Activated B cell treated with CpG ODN at 0.5 μM for 24 hours (primary cell): ENCODE data around the gene NRG3. TPM values are rescaled to one million over a fixed set of nuclear protein-coding genes. Genes with fewer than 3 reads are reported as not detected.

Source experiments
- ATAC-seq: fragments of 200-7000 bp; cut with Tn5 transposase; one replicate; pipeline ENCODE4 v1.10.0; 2021; ENCODE audit warnings: low read depth, mild to moderate bottlenecking, moderate library complexity
- CTCF ChIA-PET: fragments of 350-600 bp; sonication (Branson Sonifier 250); formaldehyde crosslinking; loops from one replicate; lab custom pipeline; 2021; ENCODE audit warnings: antibody characterized with exemption; lab: Charles Lee
- POLR2A ChIA-PET: fragments of 350-600 bp; sonication (Branson Sonifier 250); formaldehyde crosslinking; loops from one replicate; lab custom pipeline; 2021; ENCODE audit warnings: antibody characterized with exemption; lab: Charles Lee
- DNase-seq: peaks from one replicate; pipeline ENCODE4 v3.0.0; 2022
- H3K27ac Mint-ChIP-seq: one replicate; pipeline ENCODE4 v1.8.0; 2020; ENCODE audit warnings: mixed read lengths
- H3K27me3 Mint-ChIP-seq: one replicate; pipeline ENCODE4 v1.8.0; 2021; ENCODE audit warnings: mixed read lengths
- H3K36me3 Mint-ChIP-seq: one replicate; pipeline ENCODE4 v1.8.0; 2021; ENCODE audit warnings: low read depth, mixed read lengths
- H3K4me1 Mint-ChIP-seq: one replicate; pipeline ENCODE4 v1.8.0; 2021; ENCODE audit warnings: mixed read lengths
- H3K4me3 Mint-ChIP-seq: one replicate; pipeline ENCODE4 v1.8.0; 2020; ENCODE audit warnings: mild to moderate bottlenecking, mixed read lengths
- H3K9me3 Mint-ChIP-seq: one replicate; pipeline ENCODE4 v1.8.0; 2020; ENCODE audit warnings: mixed read lengths
- intact Hi-C: fragments of 100-400 bp; cut with micrococcal nuclease; formaldehyde crosslinking; loops from one replicate; pipeline ENCODE4 v1.15.1; 2024
- total RNA-seq: library from RNA; stranded (reverse); gene quantifications from 2 replicates; pipeline ENCODE4 v1.2.3, GENCODE V29; 2022
- TF ChIP-seq, protein P1 (sequence below): fragments of 200-600 bp; IDR thresholded peaks from one replicate; pipeline ENCODE4 v1.8.0; 2022; ENCODE audit warnings: antibody characterized with exemption, mild to moderate bottlenecking

The NRG3 gene
- total RNA-seq, 1 donor from 2014 or later = not detected

- CTCF ChIA-PET = no interaction called here
- H3K4me1 Mint-ChIP-seq = no peaks in the 10 kb centered on the region
- intact Hi-C loops = loop anchor here (5.0 kb wide), 2 partner anchors 44 to 1061 kb away; no protein-coding TSS in a partner anchor
- no peaks in the 10 kb centered on the region for H3K36me3 Mint-ChIP-seq
- ATAC-seq (no peak), DNase-seq (no peak)
- TF ChIP-seq, protein P1, sequence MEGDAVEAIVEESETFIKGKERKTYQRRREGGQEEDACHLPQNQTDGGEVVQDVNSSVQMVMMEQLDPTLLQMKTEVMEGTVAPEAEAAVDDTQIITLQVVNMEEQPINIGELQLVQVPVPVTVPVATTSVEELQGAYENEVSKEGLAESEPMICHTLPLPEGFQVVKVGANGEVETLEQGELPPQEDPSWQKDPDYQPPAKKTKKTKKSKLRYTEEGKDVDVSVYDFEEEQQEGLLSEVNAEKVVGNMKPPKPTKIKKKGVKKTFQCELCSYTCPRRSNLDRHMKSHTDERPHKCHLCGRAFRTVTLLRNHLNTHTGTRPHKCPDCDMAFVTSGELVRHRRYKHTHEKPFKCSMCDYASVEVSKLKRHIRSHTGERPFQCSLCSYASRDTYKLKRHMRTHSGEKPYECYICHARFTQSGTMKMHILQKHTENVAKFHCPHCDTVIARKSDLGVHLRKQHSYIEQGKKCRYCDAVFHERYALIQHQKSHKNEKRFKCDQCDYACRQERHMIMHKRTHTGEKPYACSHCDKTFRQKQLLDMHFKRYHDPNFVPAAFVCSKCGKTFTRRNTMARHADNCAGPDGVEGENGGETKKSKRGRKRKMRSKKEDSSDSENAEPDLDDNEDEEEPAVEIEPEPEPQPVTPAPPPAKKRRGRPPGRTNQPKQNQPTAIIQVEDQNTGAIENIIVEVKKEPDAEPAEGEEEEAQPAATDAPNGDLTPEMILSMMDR = no peak
- H3K27me3 Mint-ChIP-seq = no peaks in the 10 kb centered on the region
- peaks cover 6% of the 10 kb centered on the region for H3K9me3 Mint-ChIP-seq
- POLR2A ChIA-PET = no interaction called here
- H3K4me3 Mint-ChIP-seq = no peak overlapping the region
- H3K27ac Mint-ChIP-seq = no peak overlapping the region
These were observed 936.6 kb downstream of the NRG3 start for GRCh38 chr10:82811621-82812020.

DNA sequence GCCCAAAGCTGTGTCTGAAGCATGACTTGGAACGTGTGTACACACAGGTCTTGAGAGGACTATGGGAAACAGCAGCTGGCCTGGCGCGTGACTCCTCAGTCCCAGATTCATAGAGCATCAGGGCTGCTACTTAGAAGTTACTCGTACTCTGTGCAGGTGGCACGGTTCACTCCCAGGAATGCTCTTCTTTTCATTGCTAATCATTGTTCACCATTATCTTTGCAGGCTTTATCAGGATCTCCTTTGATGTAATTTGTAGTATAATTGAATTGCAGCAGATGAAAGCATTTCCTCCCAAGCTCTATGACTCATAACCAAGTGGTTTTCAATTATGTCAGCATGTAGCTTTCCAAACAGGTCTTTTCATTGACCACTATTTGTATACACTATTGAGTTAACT lies 938.9 kb downstream of the NRG3 start:
- ChIA-PET POLR2A (no interaction called here), CTCF (no interaction called here)
- Mint-ChIP-seq H3K27ac (no peak overlapping the region), H3K9me3 (peaks cover 6% of the 10 kb centered on the region), H3K4me3 (no peak overlapping the region), H3K36me3 (no peaks in the 10 kb centered on the region), H3K4me1 (no peaks in the 10 kb centered on the region), H3K27me3 (no peaks in the 10 kb centered on the region)
- TF ChIP-seq, protein P1 = no peak
- intact Hi-C loops = loop anchor here (5.0 kb wide), 2 partner anchors 47 to 1058 kb away; no protein-coding TSS in a partner anchor
- no peak for DNase-seq
- no peak for ATAC-seq

DNA sequence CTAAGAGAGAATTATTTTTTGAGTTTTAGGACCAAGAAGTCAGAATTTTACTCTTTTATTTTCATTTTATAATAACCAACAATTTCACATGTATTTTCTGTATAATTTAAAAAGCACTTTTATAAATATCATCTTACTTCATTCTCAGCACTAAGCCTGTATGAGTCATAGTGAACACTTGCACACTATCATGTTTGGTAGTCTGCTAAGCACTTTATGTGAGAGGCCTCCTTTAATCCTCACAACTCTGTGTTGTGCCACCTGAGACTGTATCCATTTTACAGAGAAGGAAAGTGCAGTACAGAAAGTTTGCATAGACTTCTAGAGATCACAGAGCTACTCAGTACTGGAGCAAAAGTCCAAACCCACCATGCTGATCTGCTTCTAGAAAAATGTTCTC lies 939.6 kb downstream of the NRG3 start:
- no peak for DNase-seq
- POLR2A ChIA-PET = no interaction called here
- Mint-ChIP-seq H3K4me1 (no peaks in the 10 kb centered on the region), H3K36me3 (no peaks in the 10 kb centered on the region), H3K4me3 (no peak overlapping the region), H3K9me3 (peaks cover 6% of the 10 kb centered on the region), H3K27ac (no peak overlapping the region), H3K27me3 (no peaks in the 10 kb centered on the region)
- CTCF ChIA-PET = no interaction called here
- TF ChIP-seq, protein P1 = no peak
- intact Hi-C loops = loop anchor here (5.0 kb wide), 2 partner anchors 47 to 1058 kb away; no protein-coding TSS in a partner anchor
- ATAC-seq = no peak

DNA sequence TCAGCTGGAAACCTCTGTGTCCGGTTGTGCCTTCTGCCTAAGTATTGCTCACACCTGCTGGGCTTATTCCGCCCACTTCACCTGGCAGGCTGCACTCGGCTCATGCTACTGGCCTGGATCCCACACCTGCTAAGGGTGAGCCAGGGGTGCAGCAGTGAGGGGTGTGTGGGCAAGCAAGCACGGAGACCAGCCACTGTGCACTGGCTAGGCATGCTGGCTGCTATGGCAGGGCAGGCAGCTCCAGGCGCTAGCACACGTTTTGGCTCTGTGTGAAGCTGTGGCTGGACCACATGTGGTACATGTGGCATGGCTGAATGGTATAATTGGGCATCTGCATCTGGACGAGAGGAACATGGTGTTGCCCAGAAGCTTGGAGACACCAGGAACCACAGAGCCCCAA lies 940.7 kb downstream of the NRG3 start:
- no peak for ATAC-seq
- no peak for DNase-seq
- peaks cover 2% of the 10 kb centered on the region for H3K9me3 Mint-ChIP-seq
- H3K4me1 Mint-ChIP-seq = no peaks in the 10 kb centered on the region
- H3K27me3 Mint-ChIP-seq = no peaks in the 10 kb centered on the region
- TF ChIP-seq, protein P1 = no peak
- CTCF ChIA-PET = no interaction called here
- no peaks in the 10 kb centered on the region for H3K36me3 Mint-ChIP-seq
- no peak overlapping the region for H3K27ac Mint-ChIP-seq
- no peak overlapping the region for H3K4me3 Mint-ChIP-seq
- POLR2A ChIA-PET = no interaction called here
- intact Hi-C loops = no loop called here

DNA sequence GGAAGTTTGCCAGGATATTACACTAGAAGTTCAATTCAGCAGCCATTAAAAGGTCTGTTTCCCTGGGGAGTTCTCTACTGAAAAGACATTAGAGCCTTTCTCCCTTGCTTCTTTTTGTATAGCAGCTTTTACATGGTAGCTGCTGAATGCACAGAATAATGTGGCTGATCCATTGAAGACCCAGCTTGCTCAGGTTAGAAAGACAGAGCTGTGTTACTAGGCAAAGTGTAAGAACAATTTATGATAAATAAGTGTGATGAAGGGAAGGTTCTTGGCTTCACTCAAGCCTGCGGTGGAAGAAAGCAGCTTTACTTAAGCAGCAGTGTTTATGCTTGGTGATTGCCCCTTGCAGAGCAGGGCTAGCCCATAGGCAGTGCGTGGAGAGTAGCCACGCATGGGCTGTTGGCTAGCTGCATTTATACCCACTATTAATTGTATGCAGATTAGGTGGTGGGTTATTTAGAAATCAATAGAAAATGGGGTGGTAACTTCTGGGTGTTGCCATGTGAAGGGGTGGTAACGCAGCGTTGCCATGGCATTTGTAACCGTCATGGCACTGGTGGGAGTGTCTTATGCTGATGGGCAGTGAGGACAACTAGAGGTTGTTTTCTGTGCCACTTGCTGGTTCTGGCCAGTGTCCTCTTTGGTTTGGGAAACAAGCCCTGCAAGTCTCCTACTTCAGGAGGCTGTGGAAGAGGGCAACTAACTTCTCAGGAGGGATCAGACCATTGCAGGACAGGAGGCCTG lies 942.9 kb downstream of the NRG3 start:
- H3K9me3 Mint-ChIP-seq = peaks cover 2% of the 10 kb centered on the region
- TF ChIP-seq, protein P1 = no peak
- no peaks in the 10 kb centered on the region for H3K36me3 Mint-ChIP-seq
- intact Hi-C loops = no loop called here
- H3K4me1 Mint-ChIP-seq = no peaks in the 10 kb centered on the region
- CTCF ChIA-PET = no interaction called here
- no peak for ATAC-seq
- POLR2A ChIA-PET = no interaction called here
- H3K27me3 Mint-ChIP-seq = no peaks in the 10 kb centered on the region
- no peak for DNase-seq
- H3K4me3 Mint-ChIP-seq = no peak overlapping the region
- H3K27ac Mint-ChIP-seq = no peak overlapping the region
